ENCODE data around the gene SMG9.
"Not testable (repeated sequence)": the region's sequence is repeated elsewhere in the genome, so short reads cannot be mapped to it uniquely, and the experiment has no call there.

The SMG9 gene

DNA sequence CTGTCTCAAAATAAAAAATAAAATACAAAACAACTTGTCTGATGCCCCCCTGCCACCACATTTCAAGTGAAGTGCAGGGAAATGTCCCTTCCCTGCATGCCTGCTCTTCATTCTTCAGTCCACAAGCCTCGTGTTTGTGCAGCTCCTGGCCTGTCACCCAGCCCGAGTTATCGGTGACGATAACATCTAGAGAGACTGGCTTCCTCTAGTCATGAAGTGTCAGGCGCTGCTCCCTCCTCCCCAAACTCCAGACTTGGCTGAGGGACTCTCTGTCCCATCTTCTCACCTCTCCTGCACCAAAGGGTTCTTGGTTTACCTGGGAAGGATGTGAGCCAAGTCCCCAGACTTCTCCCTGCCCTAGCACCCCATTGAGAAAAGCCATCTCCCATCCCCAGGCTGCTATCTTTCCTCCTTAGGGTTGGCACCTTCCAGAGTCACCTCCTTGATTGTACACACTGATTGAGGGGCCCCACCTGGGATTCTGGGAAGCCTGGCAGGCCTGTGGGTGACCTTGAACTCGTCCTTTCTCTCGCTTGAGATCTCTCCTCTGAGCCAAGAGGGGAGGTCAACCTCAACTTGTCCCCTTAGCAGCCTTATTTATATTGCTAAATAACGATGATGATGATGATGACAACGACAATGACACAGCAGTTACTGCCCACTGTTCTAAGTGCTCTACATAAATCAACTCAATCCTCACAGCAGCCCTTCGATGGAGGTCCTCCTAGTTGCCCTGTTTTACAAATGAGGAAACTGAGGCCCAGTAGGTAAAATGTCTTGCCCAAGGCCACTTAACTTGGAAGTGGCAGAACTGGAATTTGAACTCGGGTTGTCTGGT lies 71.7 kb downstream of the SMG9 start:
- Histone ChIP-seq H3K4me3 (ENCODE audit: insufficient read depth, low read depth, low read length, poor library complexity, severe bottlenecking) (no peak overlapping the region), H3K4me1 (ENCODE audit: control insufficient read depth, insufficient read depth, low read length, poor library complexity, severe bottlenecking) (no peaks in the 10 kb centered on the region), H3K36me3 (ENCODE audit: control insufficient read depth, insufficient read depth, low read length) (no peaks in the 10 kb centered on the region), H3K27me3 (replicated peaks; ENCODE audit: control insufficient read depth, insufficient read depth, low read length, poor library complexity, severe bottlenecking) (no peaks in the 10 kb centered on the region), H3K27ac (ENCODE audit: insufficient read depth, low read length, poor library complexity, severe bottlenecking) (no peak overlapping the region), H3K9me3 (ENCODE audit: control insufficient read depth, low read length) (no peaks in the 10 kb centered on the region)
- DNase-seq = no peak

DNA sequence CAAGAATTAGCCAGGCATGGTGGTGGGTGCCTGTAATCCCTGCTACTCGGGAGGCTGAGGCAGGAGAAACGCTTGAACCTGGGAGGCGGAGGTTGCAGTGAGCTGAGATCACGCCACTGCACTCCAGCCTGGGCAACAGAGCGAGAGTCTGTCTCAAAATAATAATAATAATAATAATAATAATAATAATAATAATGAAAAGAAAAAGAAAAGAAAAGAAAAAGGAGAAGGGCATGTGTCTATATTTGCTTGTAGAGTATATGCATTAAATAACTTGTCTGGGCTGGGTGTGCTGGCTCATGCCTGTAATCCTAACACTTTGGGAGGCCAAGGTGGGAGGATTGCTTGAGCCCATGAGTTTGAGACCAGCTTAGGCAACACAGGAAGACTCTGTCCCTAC lies 72.5 kb downstream of the SMG9 start:
- not testable (repeated sequence) for H3K9me3 ChIP-seq (ENCODE audit: control insufficient read depth, low read length); DNase-seq; H3K27me3 ChIP-seq (replicated peaks; ENCODE audit: control insufficient read depth, insufficient read depth, low read length, poor library complexity, severe bottlenecking); H3K4me3 ChIP-seq (ENCODE audit: insufficient read depth, low read depth, low read length, poor library complexity, severe bottlenecking); H3K36me3 ChIP-seq (ENCODE audit: control insufficient read depth, insufficient read depth, low read length); H3K4me1 ChIP-seq (ENCODE audit: control insufficient read depth, insufficient read depth, low read length, poor library complexity, severe bottlenecking); H3K27ac ChIP-seq (ENCODE audit: insufficient read depth, low read length, poor library complexity, severe bottlenecking)

DNA sequence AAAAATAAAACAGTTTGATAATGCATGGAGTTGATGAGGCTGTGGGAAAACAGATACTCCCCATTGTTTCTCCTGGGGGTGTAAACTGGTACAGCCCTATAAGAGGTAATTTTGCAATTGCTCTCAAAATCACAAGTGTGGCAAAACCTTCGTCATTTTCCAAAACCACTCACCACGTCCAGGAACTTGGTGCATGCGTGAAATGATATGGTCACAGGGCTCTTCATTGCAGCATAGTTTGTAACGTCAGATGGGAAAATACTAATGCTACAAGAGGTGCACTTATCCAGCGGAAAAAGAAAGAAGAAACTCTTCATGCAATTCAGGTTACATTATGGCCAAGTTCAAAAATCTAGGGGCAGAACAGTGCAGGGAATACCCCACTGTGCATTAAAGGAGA lies 72.9 kb downstream of the SMG9 start:
- no peaks in the 10 kb centered on the region for H3K27me3 ChIP-seq (replicated peaks; ENCODE audit: control insufficient read depth, insufficient read depth, low read length, poor library complexity, severe bottlenecking)
- DNase-seq = no peak
- H3K9me3 ChIP-seq (ENCODE audit: control insufficient read depth, low read length) = no peaks in the 10 kb centered on the region
- no peaks in the 10 kb centered on the region for H3K36me3 ChIP-seq (ENCODE audit: control insufficient read depth, insufficient read depth, low read length)
- no peak overlapping the region for H3K4me3 ChIP-seq (ENCODE audit: insufficient read depth, low read depth, low read length, poor library complexity, severe bottlenecking)
- no peak overlapping the region for H3K27ac ChIP-seq (ENCODE audit: insufficient read depth, low read length, poor library complexity, severe bottlenecking)
- H3K4me1 ChIP-seq (ENCODE audit: control insufficient read depth, insufficient read depth, low read length, poor library complexity, severe bottlenecking) = no peaks in the 10 kb centered on the region

DNA sequence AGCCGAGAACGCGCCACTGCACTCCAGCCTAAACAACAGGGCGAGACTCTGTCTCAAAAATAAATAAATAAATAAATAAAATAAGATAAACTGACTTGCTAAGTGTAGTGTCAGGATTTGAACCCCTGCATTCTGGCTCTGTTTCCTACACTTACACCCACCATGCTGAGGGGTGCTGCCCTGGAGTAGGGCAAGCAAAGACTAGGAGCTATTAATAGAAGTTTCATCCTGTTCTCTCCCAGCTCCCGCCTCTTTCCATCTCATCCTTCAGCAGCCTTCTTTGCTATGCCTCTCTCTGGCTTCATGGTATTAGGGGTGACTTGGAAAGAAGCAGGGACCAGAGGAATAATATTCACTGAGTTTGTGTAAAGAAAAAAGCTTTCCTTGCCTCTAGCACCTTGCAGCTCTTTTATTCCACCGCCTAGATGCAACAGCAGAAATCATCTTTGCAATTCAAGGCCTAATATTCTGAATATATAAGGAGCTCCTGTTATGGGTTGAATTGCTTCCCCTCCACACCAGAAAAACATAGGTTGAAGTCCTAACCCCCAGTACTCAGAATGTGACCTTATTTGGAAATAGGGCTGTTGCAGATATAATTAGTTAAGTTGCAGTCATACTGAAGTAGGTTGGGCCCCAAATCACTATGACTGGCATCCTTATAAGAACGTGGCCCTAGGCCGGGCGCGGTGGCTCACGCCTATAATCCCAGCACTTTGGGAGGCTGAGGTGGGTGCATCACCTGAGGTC lies 76.1 kb downstream of the SMG9 start:
- Histone ChIP-seq H3K27ac (ENCODE audit: insufficient read depth, low read length, poor library complexity, severe bottlenecking) (no peak overlapping the region), H3K27me3 (replicated peaks; ENCODE audit: control insufficient read depth, insufficient read depth, low read length, poor library complexity, severe bottlenecking) (no peaks in the 10 kb centered on the region), H3K9me3 (ENCODE audit: control insufficient read depth, low read length) (no peaks in the 10 kb centered on the region), H3K36me3 (ENCODE audit: control insufficient read depth, insufficient read depth, low read length) (no peaks in the 10 kb centered on the region), H3K4me3 (ENCODE audit: insufficient read depth, low read depth, low read length, poor library complexity, severe bottlenecking) (no peak overlapping the region), H3K4me1 (ENCODE audit: control insufficient read depth, insufficient read depth, low read length, poor library complexity, severe bottlenecking) (no peaks in the 10 kb centered on the region)
- no peak for DNase-seq
